ENCODE data around the gene IQGAP2.

The IQGAP2 gene

DNA sequence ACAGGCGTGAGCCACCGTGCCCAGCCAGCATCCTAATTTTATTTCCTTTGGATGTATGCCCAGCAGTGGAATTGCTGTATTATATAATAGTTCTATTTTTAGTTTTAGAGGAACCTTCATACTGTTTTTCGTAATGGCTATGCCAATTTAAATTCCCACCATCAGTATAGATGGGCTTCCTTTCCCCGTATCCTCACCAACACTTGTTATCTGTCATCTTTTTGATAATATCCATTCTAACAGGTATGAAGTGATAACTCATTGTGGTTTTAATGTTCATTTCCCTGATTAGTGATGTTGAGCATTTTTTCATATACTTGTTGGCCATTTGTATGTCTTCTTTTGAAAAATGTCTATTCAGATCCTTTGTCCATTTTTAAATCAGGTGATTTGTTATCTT is 325.9 kb downstream of the IQGAP2 start:
- no peak for DNase-seq
- H3K4me1 ChIP-seq, result no peaks in the 10 kb centered on the region
- no peak overlapping the region for H3K4me3 ChIP-seq (ENCODE audit: low read depth, low read length)
- no peak for TF ChIP-seq CTCF (IDR thresholded peaks at IDR 0.05; ENCODE audit: low read depth, low read length)
- no peaks in the 10 kb centered on the region for H3K9me3 ChIP-seq
- H3K27me3 ChIP-seq, result peaks cover 10% of the 10 kb centered on the region
- no peaks in the 10 kb centered on the region for H3K36me3 ChIP-seq

DNA sequence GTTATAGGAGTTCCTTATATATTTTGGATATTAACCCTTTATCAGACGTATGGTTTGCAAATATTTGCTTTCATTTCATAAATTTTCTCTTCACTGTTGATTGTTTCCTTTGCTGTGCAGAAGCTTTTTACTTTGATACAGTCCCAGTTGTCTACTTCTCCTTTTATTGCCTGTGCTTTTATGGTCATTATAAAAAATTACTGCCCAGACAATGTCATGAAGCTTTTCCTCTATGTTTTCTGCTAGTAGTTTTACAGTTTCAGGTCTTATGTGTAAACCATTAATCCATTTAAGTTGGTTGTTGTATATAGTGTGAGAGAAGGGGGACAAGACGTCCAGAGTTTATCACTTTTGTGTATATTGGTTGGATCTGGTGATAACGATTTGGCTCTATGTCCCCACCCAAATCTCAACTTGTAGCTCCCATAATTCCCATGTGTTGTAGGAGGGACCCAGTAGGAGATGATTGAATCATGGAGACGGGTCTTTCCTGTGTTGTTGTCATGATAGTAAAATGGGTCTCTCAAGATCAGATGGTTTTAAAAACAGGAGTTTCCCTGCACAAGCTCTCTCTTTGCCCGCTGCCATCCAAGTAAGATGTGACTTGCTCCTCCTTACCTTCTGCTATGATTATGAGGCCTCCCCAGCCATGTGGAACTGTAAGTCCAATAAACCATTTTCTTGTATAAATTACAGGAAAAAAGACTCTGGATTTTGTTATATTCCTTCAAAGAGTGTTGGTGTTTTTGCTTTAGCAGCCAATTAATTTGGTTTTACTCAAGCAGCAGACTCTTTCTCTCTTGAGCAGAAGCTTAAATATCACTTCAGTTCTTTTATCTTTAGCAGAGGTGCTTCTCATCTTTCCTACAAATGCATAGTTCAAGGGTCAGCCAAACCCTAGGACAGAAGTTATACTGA is 326.5 kb downstream of the IQGAP2 start:
- Histone ChIP-seq H3K27me3 (peaks cover 8% of the 10 kb centered on the region), H3K4me1 (no peaks in the 10 kb centered on the region), H3K4me3 (ENCODE audit: low read depth, low read length) (no peak overlapping the region), H3K9me3 (no peaks in the 10 kb centered on the region), H3K36me3 (no peaks in the 10 kb centered on the region)
- no peak for TF ChIP-seq CTCF (IDR thresholded peaks at IDR 0.05; ENCODE audit: low read depth, low read length)
- DNase-seq, result no peak

DNA sequence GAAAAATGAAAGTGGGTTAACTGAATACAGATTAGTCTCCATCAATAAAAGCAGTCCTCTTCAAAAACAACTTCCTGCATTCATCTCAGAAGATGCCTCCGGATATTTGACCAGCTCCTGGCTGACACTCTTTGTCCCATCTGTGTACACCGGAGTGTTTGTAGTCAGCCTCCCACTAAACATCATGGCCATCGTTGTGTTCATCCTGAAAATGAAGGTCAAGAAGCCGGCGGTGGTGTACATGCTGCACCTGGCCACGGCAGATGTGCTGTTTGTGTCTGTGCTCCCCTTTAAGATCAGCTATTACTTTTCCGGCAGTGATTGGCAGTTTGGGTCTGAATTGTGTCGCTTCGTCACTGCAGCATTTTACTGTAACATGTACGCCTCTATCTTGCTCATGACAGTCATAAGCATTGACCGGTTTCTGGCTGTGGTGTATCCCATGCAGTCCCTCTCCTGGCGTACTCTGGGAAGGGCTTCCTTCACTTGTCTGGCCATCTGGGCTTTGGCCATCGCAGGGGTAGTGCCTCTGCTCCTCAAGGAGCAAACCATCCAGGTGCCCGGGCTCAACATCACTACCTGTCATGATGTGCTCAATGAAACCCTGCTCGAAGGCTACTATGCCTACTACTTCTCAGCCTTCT is 329.4 kb downstream of the IQGAP2 start:
- no peaks in the 10 kb centered on the region for H3K4me1 ChIP-seq
- no peak overlapping the region for H3K4me3 ChIP-seq (ENCODE audit: low read depth, low read length)
- TF ChIP-seq CTCF (IDR thresholded peaks at IDR 0.05; ENCODE audit: low read depth, low read length), result no peak
- no peaks in the 10 kb centered on the region for H3K36me3 ChIP-seq
- peaks cover 7% of the 10 kb centered on the region; the same call in 1 of the 2 replicates for H3K27me3 ChIP-seq
- DNase-seq, result no peak
- no peaks in the 10 kb centered on the region for H3K9me3 ChIP-seq

DNA sequence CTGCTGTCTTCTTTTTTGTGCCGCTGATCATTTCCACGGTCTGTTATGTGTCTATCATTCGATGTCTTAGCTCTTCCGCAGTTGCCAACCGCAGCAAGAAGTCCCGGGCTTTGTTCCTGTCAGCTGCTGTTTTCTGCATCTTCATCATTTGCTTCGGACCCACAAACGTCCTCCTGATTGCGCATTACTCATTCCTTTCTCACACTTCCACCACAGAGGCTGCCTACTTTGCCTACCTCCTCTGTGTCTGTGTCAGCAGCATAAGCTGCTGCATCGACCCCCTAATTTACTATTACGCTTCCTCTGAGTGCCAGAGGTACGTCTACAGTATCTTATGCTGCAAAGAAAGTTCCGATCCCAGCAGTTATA is 329.9 kb downstream of the IQGAP2 start:
- Histone ChIP-seq H3K4me3 (ENCODE audit: low read depth, low read length) (no peak overlapping the region), H3K36me3 (no peaks in the 10 kb centered on the region)

GRCh38 chr5:76735762-76736545 is 332.9 kb downstream of the IQGAP2 start:
- Histone ChIP-seq H3K36me3 (no peaks in the 10 kb centered on the region), H3K4me3 (ENCODE audit: low read depth, low read length) (no peak overlapping the region), H3K27me3 (peaks cover 7% of the 10 kb centered on the region; the same call in 1 of the 2 replicates), H3K4me1 (no peaks in the 10 kb centered on the region), H3K9me3 (no peaks in the 10 kb centered on the region)
- no peak for DNase-seq
- TF ChIP-seq CTCF (IDR thresholded peaks at IDR 0.05; ENCODE audit: low read depth, low read length), result no peak

More for the DNA sequence above, 329.9 kb downstream of the IQGAP2 start:
- Histone ChIP-seq H3K27me3 (peaks cover 7% of the 10 kb centered on the region; the same call in 1 of the 2 replicates), H3K4me1 (no peaks in the 10 kb centered on the region), H3K9me3 (no peaks in the 10 kb centered on the region)
- DNase-seq, result no peak
- no peak for TF ChIP-seq CTCF (IDR thresholded peaks at IDR 0.05; ENCODE audit: low read depth, low read length)
